GM23248 (cell line): ENCODE results near the gene ITIH2.

Experiments
- EZH2 ChIP-seq: fragments of 200-600 bp; sonication (generic); IDR thresholded peaks from 2 replicates; pipeline ENCODE4 v1.6.1; 2018; ENCODE audit warnings: antibody characterized with exemption, mild to moderate bottlenecking; ENCODE audit not compliant: insufficient read depth, poor library complexity, severe bottlenecking
- EZH2phosphoT487 ChIP-seq: fragments of 200-600 bp; sonication (generic); IDR thresholded peaks from 2 replicates; pipeline ENCODE4 v1.6.1; 2018; ENCODE audit warnings: antibody characterized with exemption, moderate library complexity, mild to moderate bottlenecking, low read depth; ENCODE audit not compliant: insufficient read depth

DNA sequence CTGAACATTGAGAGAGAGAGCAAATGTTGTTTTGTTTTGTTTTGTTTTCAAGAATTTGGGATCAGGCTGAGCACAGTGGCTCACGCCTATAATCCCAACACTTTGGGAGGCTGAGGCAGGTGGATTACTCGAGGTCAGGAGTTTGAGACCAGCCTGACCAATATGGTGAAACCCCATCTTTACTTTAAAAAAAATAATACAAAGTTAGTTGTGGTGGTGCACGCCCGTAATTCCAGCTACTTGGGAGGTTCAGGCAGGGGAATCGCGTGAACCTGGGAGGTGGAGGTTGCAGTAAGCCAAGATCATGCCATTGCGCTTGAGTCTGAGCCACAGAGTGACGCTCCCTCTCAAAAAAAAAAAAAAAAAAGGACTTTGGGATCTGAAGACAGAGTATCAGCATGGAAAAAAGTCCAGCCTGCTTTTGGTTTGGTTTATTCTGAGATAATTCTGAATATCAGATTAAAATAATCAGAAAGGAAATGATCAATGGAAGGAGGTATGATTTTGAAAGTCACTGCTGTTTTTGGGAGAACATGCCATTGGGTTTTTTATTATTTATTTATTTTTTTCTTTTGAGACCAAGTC is 1.9 kb upstream of the ITIH2 start:
- TF ChIP-seq EZH2 = no peak
- no peak for TF ChIP-seq EZH2phosphoT487
